Retinal pigment epithelial cell (primary cell): ENCODE data around the gene GABRB2.
"Not testable (repeated sequence)": the region's sequence is repeated elsewhere in the genome, so short reads cannot be mapped to it uniquely, and the experiment has no call there.

Experiments used
- DNase-seq: peaks from one replicate; pipeline ENCODE4 v3.0.0-alpha.2; 2010; ENCODE audit warnings: low read depth
- H3K4me3 ChIP-seq: 2 replicates; pipeline ENCODE4 v1.5.1; 2011; ENCODE audit warnings: mild to moderate bottlenecking, low read length, control low read depth, moderate library complexity
- TF ChIP-seq, protein P1 (sequence below): conservative IDR thresholded peaks from 2 replicates; pipeline ENCODE4 v1.5.1; 2011; ENCODE audit warnings: low read depth, low read length, control low read depth, inconsistent platforms

Gene GABRB2

GRCh38 chr5:161266954-161267353, 279.6 kb downstream of the GABRB2 start:
- no peak overlapping the region for H3K4me3 ChIP-seq
- TF ChIP-seq, protein P1, sequence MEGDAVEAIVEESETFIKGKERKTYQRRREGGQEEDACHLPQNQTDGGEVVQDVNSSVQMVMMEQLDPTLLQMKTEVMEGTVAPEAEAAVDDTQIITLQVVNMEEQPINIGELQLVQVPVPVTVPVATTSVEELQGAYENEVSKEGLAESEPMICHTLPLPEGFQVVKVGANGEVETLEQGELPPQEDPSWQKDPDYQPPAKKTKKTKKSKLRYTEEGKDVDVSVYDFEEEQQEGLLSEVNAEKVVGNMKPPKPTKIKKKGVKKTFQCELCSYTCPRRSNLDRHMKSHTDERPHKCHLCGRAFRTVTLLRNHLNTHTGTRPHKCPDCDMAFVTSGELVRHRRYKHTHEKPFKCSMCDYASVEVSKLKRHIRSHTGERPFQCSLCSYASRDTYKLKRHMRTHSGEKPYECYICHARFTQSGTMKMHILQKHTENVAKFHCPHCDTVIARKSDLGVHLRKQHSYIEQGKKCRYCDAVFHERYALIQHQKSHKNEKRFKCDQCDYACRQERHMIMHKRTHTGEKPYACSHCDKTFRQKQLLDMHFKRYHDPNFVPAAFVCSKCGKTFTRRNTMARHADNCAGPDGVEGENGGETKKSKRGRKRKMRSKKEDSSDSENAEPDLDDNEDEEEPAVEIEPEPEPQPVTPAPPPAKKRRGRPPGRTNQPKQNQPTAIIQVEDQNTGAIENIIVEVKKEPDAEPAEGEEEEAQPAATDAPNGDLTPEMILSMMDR = no peak
- DNase-seq = no peak

DNA sequence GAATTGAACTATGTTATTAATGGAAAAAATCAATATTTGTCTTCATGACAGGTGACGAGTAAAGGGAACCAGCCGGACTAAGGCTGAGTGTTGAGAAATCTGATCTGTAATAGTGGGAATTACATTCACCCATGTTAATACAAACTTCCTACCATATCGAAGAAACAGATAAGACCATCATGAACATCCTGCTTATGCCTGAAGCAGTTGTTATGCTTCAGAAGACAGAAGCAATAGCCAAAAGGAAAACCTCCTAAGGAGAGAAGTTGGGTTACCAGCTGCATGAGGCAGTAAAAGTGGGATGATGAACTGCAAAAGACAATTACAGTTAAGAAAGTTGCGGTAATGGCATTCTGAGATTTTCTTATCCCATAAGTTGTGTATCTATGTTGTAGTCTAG, 281.5 kb downstream of the GABRB2 start:
- no peak overlapping the region for H3K4me3 ChIP-seq
- TF ChIP-seq, protein P1 = no peak

DNA sequence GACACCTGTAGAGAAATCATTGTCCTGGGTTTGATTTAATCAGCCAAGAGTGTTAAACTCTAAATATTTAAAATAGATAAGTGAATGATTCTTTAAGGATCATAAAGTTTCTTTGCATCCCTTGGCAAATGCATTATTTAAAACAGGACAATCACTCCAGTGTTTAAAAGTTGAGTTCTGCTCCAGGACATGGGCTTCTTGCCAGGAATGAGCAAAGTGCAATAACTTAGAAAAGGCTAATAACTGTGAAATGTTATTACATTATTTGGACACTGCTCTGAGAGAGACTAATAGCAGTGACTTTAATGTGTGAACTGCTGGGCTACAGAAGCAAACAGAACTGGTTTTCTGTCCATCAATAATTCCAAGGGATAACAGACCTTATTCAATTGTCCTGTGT, 283.3 kb downstream of the GABRB2 start:
- H3K4me3 ChIP-seq = no peak overlapping the region
- TF ChIP-seq, protein P1 = no peak
- DNase-seq = no peak

More for the DNA sequence above, 281.5 kb downstream of the GABRB2 start:
- no peak for DNase-seq

- no peak for DNase-seq
- TF ChIP-seq, protein P1 = no peak
- H3K4me3 ChIP-seq = no peak overlapping the region
These were observed 284.7 kb downstream of the GABRB2 start for GRCh38 chr5:161261668-161262323.

DNA sequence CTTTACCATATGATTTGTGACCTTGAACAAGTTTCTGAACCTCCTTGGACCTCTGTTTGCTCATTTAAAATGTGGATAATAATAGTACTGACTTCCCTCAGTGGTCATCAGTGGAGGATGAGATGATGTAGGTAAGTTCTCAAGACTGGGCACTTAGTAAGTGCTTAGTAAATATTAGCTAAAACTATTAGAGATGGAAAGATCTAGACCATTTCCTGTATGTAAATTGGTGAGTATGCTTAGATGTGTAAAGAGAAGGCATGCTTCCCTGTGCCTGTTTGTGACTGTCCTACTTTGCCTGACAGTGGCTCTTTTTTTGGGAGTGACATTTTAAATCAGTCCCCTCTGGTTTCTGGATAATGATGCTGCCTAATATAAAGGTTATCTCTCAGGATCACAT, 288.1 kb downstream of the GABRB2 start:
- DNase-seq = no peak
- no peak overlapping the region for H3K4me3 ChIP-seq
- TF ChIP-seq, protein P1 = no peak

DNA sequence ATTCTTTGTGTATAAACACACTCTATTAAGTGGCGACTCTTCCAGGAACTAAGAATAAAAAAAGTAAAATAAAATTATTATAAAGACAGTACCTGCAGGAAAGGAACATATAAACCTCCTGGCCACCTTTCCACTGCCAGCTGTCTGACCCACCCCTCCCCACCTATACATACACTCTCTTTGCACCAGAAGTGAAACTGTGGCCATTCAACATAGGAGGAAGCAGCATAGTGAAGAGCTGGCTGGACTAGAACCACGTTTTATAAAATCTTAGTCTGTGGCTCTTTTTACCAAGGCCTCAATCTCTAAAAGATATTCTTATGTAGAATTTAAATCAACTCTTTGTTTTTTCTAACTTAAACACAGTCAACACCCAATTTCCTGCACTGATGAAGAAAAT, 289.6 kb downstream of the GABRB2 start:
- TF ChIP-seq, protein P1 = no peak
- DNase-seq = no peak
- no peak overlapping the region for H3K4me3 ChIP-seq

DNA sequence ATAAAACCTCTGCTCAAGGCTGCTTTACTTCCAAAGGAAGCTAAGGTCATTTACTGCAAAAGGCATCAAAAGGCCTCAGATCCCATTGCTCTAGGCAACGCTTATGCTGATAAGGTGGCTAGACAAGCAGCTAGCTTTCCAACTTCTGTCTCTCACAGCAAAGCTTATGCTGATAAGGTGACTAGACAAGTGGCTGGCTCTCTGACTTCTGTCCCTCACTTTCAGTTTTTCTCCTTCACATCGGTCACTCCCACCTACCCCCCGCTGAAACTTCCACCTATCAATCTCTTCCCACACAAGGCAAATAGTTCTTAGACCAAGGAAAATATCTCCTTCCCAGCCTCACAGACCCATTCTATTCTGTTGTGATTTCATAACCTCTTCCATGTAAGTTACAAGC, 293.6 kb downstream of the GABRB2 start:
- not testable (repeated sequence) for DNase-seq

More for the DNA sequence above, 293.6 kb downstream of the GABRB2 start:
- H3K4me3 ChIP-seq = not testable (repeated sequence)
